22Rv1 (cell line): ENCODE data around the gene SH2D3A.

Experiments used
- H3K27ac ChIP-seq: fragments of 450-650 bp; 2 replicates; pipeline ENCODE4 v1.5.1; 2017
- CTCF ChIP-seq: fragments of 450-650 bp; IDR thresholded peaks from 2 replicates; pipeline ENCODE4 v1.5.1; 2017; ENCODE audit warnings: mild to moderate bottlenecking
- ZFX ChIP-seq: fragments of 450-650 bp; IDR thresholded peaks from 2 replicates; pipeline ENCODE4 v1.6.1; 2017; ENCODE audit warnings: antibody characterized with exemption, borderline replicate concordance

The SH2D3A gene

GRCh38 chr19:6738787-6739389 is 28.3 kb downstream of the SH2D3A start:
- TF ChIP-seq ZFX (no peak), CTCF (peak; percentile 60)
- peak overlapping the region; percentile 83 for H3K27ac ChIP-seq

- H3K27ac ChIP-seq = peak overlapping the region; percentile 83
- TF ChIP-seq ZFX (no peak), CTCF (peak; percentile 84)
Observed at GRCh38 chr19:6737873-6738786, 29.1 kb downstream of the SH2D3A start.

- no peak for TF ChIP-seq ZFX
- no peak for TF ChIP-seq CTCF
Observed at GRCh38 chr19:6737284-6737872, 29.9 kb downstream of the SH2D3A start, which contains the start of gene GPR108. Gene GPR108, minus strand, starts transcription at chr19:6737580. Its CDS starts 4 bp downstream, at chr19:6737576.

GRCh38 chr19:6736917-6737283 is 30.3 kb downstream of the SH2D3A start:
- H3K27ac ChIP-seq = peak overlapping the region; percentile 83
- TF ChIP-seq CTCF (no peak), ZFX (no peak)

More at GRCh38 chr19:6737284-6737872, 29.9 kb downstream of the SH2D3A start, which contains the start of gene GPR108:
- peak within 1 kb of the TSS; percentile 83 for H3K27ac ChIP-seq

- H3K27ac ChIP-seq = peak overlapping the region; percentile 83
- TF ChIP-seq CTCF (peak; percentile 62), ZFX (no peak)
Observed at GRCh38 chr19:6736169-6736916, 30.9 kb downstream of the SH2D3A start.

GRCh38 chr19:6735181-6735911 is 31.9 kb downstream of the SH2D3A start:
- 0 out of 2 replicates have a peak overlapping the region, but pooled peaks have one; percentile 83 for H3K27ac ChIP-seq
- TF ChIP-seq CTCF (no peak), ZFX (no peak)
